GM19438 (cell line): ENCODE results near the gene ZNF264.
"Not testable (repeated sequence)": the region's sequence is repeated elsewhere in the genome, so short reads cannot be mapped to it uniquely, and the experiment has no call there.

ENCODE experiments used
- ATAC-seq: cut with Tn5 transposase; IDR thresholded peaks from one replicate; pipeline ENCODE4 v1.9.1; 2021; ENCODE audit warnings: low read depth; ENCODE audit not compliant: unreplicated experiment

ZNF264 gene

GRCh38 chr19:57191141-57192076, at the start of gene ZNF264:
Gene ZNF264, plus strand, starts transcription at chr19:57191500. Its CDS starts 414 bp downstream, at chr19:57191914.
- ATAC-seq, result peak; percentile 96

- ATAC-seq, result no peak
Measured at GRCh38 chr19:57141699-57142098, 49.6 kb upstream of the ZNF264 start.

GRCh38 chr19:57152921-57153320, 38.4 kb upstream of the ZNF264 start:
- ATAC-seq, result no peak

- no peak for ATAC-seq
Measured at GRCh38 chr19:57161985-57162539, 29.2 kb upstream of the ZNF264 start.

- ATAC-seq, result no peak
Measured at GRCh38 chr19:57165846-57166245, 25.5 kb upstream of the ZNF264 start.

GRCh38 chr19:57167385-57167784, 23.9 kb upstream of the ZNF264 start, which contains the start of gene DUXA:
Gene DUXA, minus strand, starts transcription at chr19:57167485. Its CDS starts 42 bp downstream, at chr19:57167443.
- ATAC-seq, result no peak

- ATAC-seq, result no peak
Measured at GRCh38 chr19:57171551-57172081, 19.7 kb upstream of the ZNF264 start.

GRCh38 chr19:57190301-57190700, 999 bp upstream of the ZNF264 start:
- no peak for ATAC-seq

GRCh38 chr19:57192077-57192420, 749 bp downstream of the ZNF264 start:
- ATAC-seq, result no peak

- ATAC-seq, result no peak
Measured at GRCh38 chr19:57192993-57193392, 1.7 kb downstream of the ZNF264 start.

- not testable (repeated sequence) for ATAC-seq
Measured at GRCh38 chr19:57197874-57198273, 6.6 kb downstream of the ZNF264 start.

- ATAC-seq, result no peak
Measured at GRCh38 chr19:57202160-57202559, 10.9 kb downstream of the ZNF264 start.

- ATAC-seq, result no peak
Measured at GRCh38 chr19:57210381-57210780, 19.1 kb downstream of the ZNF264 start.

- no peak for ATAC-seq
Measured at GRCh38 chr19:57212109-57212508, 20.8 kb downstream of the ZNF264 start.

GRCh38 chr19:57227502-57227901, 36.2 kb downstream of the ZNF264 start:
- ATAC-seq, result no peak

- no peak for ATAC-seq
Measured at GRCh38 chr19:57231686-57232085, 40.4 kb downstream of the ZNF264 start.

GRCh38 chr19:57233207-57233606, 41.9 kb downstream of the ZNF264 start:
- ATAC-seq, result no peak

GRCh38 chr19:57239982-57240310, 48.6 kb downstream of the ZNF264 start:
- ATAC-seq, result peak; percentile 25

GRCh38 chr19:57240311-57241090, 49.2 kb downstream of the ZNF264 start, which contains the start of gene ZNF805:
Gene ZNF805, plus strand, starts transcription at chr19:57240632. Its CDS starts 260 bp downstream, at chr19:57240892.
- ATAC-seq, result peak; percentile 86

- ATAC-seq, result no peak
Measured at GRCh38 chr19:57241176-57241575, 49.9 kb downstream of the ZNF264 start.

GRCh38 chr19:57242821-57243220, 51.5 kb downstream of the ZNF264 start:
- no peak for ATAC-seq
